GM19395 (cell line): ENCODE results near the gene CNKSR2.

Source experiments
- ATAC-seq: cut with Tn5 transposase; IDR thresholded peaks from one replicate; pipeline ENCODE4 v1.9.1; 2021; ENCODE audit warnings: mild to moderate bottlenecking, moderate library complexity; ENCODE audit not compliant: unreplicated experiment

The CNKSR2 gene

GRCh38 chrX:21590012-21590776, 216.0 kb downstream of the CNKSR2 start:
- no peak for ATAC-seq

DNA sequence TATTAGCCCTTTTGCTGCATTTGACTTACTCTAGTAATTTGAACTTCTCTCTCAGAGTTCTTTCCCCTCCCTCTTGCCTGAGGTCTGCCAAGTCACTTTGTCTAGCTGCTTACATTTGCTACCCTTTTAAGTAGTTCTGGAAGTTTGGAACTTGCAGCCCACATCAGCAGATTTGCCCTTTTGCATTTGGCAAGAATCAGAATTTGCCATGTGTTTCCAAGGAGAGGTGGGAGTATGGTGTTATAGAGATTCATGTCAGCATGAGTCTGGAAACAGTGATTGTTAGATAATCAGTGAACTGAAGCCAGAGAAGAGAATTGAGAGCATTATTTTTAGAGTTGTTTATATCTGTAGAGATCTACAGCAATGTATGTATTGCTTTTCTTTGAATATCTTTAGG, 231.8 kb downstream of the CNKSR2 start:
- no peak for ATAC-seq

DNA sequence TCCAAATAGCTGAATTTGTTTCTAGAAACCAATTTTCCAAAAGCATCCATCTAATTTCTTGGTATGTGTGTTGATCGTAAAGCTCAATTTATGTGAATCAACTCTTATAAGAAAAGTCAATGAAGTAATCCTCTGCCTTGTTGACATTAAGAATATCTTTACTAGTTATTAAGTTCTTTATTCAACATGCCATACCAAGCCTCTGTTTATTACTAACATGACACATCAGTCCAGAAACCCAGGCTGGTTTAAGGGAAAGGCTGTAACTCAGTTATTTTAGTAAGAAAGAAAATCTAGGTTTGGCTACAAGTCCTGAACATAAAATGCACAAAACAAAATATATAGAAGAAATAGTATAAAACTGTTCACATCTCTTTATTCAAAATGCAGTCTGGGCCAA, 235.9 kb downstream of the CNKSR2 start:
- no peak for ATAC-seq

- no peak for ATAC-seq
These were observed 237.9 kb downstream of the CNKSR2 start for GRCh38 chrX:21612154-21612553.

GRCh38 chrX:21616386-21616785, 242.2 kb downstream of the CNKSR2 start:
- ATAC-seq: no peak

- no peak for ATAC-seq
These were observed 246.0 kb downstream of the CNKSR2 start for GRCh38 chrX:21620234-21620633.

- ATAC-seq: no peak
These were observed 249.7 kb downstream of the CNKSR2 start for GRCh38 chrX:21623778-21624501.

GRCh38 chrX:21632027-21632426, 257.8 kb downstream of the CNKSR2 start:
- ATAC-seq: no peak

- no peak for ATAC-seq
These were observed 264.1 kb downstream of the CNKSR2 start for GRCh38 chrX:21638311-21638710.

DNA sequence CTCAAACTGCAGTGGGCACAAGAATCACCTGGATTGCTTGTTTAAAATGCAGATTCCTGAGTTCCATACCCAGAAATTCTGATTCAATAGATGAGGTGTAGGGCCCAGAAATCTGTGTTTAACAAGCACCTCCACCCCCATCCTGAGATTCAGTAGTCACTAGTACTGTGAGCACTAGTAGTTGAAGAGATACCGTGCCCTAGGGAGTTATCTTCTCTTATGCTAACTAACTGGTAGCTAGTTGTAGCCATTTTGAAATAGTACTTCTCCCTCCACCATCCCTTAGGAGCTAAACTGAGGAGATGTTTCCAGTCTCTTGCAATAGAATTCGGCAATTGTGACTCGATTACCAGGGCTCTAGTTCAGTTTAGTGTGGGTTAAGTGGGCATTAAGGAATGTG, 265.6 kb downstream of the CNKSR2 start:
- no peak for ATAC-seq

DNA sequence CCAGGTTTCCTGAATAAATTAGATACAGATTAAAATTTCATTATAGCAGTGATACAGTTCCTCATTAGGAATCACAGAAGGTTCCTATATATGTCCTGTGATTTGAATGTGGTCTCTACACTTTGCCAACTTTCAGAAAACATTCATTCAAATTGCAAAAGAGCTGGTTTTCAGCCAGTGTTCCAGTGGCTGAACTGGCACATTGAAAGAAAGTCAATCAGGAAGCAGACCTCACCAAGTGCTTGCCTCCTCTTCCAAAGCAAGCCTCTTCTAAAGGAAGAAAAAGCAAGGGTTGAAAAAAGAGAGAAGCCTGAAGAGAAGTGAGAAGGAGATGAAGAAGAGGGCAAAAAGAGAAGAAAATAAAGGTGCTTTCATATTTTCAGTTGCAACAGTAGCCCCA, 271.2 kb downstream of the CNKSR2 start:
- no peak for ATAC-seq

- no peak for ATAC-seq
These were observed 271.7 kb downstream of the CNKSR2 start for GRCh38 chrX:21645886-21646285.

DNA sequence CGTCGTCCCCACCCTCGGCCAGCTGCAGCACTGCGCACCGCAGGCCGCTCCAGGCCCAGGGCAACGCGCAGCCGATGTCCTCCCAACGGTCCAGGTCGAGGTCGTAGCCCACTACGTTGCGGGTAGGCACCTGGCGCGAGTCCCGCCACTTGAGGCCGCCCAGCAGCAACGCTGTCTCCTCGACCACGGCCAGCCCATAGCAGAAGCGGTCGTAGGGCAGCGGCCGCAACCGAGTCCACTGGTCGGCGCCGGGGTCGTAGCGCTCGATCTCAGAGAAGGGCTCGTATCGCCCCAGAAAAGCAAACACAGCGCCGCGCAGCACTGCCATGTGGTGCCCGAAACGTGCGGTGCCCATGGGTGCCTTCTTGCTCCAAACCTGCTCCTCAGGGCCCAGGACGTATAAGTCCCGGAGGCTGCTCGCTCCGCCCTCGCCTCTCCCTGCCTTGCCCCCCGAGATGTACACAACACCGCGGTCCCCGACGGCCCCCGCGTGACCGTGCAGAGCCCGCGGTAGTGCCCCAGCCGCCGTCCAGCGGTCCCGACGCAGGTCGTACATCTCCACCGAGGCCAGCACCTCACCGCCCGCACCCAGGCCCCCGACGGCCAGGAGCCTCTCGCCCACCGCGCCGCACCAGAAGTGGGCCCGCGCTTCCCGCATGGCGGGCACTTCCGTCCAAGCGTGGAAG, 281.8 kb downstream of the CNKSR2 start:
- ATAC-seq: no peak

DNA sequence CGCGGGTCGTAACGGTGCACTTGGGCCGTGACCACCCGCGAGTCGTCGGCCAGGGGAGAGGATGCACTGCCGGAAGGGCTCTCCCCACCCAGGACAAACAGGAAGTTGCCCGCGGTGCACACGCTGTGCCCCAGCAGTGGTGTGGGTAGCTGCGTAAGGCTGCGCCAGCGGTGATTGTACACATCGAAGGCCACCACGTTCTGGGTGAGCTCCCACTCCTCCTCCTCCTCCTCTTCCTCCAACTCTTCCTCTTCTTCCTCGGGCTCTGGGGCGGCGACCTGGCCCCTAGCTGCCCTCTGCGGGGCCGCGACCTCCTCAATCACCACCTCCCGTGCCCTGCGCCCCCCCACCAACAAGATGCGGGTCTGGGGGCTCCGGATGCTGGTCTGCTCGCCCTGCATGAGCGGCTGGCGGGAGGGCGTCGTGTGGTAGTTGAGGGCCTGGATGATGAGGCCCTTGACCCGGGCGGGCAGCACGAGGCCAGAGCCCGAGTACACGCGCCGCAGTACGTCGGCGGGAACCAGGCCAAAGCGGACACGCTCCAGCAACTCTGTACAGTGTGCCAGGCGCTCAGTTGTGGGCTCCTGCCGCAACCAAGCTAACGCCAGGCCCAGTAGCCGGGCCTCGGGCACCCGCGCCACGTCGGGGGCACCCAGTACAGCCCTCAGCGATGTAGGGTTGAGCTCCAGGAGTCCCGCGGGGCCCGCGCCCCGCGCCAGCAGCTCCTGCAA, 282.5 kb downstream of the CNKSR2 start:
- ATAC-seq: no peak

- no peak for ATAC-seq
These were observed 283.3 kb downstream of the CNKSR2 start for GRCh38 chrX:21657318-21658151.

- no peak for ATAC-seq
These were observed 284.0 kb downstream of the CNKSR2 start, which contains the start of gene KLHL34 for GRCh38 chrX:21658152-21658737. TSS of gene KLHL34 (minus strand) at chrX:21658330. CDS start at chrX:21657788, 542 bp downstream.

DNA sequence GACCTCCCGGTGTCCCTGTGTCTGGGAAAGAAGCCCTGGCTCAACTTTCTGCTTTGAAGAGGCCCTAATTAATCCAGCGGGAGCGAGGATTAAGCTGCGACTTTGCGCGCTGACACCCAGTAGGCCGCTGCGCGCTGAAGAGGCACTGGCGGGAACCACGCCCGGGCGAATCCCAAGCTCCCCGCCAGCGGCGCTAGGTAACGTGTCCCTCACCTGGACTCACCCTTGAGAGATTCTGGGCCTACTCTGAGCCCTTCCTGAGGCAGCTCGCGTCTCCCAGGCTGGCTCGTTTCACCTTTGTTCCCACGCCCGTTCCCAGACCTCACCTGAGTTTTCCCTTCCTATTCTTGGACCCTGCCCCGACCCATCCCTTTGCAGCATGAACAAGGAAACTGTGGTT, 284.5 kb downstream of the CNKSR2 start:
- ATAC-seq: no peak

DNA sequence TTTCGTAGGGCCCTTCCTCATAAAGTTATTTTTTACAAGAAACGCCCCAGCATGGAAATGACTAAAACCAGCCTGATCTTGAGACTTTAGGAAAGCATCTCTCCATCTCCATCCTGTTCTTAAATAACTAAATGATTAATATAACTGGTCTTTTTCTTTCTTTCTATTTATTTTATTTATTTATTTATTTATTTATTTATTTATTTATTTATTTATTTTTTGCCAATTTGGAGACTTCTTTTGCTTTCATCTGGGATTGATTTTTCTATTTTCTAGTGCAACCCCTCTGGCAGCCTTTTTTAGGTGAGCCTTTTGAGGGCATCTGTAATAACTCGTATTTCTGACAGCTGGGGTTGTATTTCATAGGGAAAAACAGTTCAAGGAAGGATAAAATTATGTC, 285.1 kb downstream of the CNKSR2 start:
- ATAC-seq: no peak

- ATAC-seq: no peak
These were observed 285.9 kb downstream of the CNKSR2 start for GRCh38 chrX:21660156-21660555.

DNA sequence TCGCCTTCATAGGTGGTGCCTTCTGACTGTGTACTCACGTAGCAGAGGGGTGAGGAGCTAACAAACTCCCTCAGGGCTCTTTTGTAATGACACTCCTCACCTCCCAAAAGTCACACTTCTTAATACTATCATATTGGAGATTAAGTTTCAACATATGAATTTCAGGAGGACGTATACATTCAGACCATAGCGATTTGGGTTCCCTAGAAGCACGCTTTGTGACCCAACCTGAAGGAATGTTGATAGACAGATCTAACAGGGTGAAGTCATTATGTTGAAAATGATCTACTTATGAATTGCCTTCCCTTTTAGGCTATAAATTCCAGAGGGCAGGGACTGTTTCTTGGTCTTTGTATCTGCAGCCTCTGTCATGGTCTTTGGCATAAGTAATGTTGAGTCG, 287.1 kb downstream of the CNKSR2 start:
- no peak for ATAC-seq
